ENCODE results near the gene ZP2.
"Not testable (repeated sequence)": the region's sequence is repeated elsewhere in the genome, so short reads cannot be mapped to it uniquely, and the experiment has no call there.

The ZP2 gene

GRCh38 chr16:21169249-21169981 is 42.0 kb downstream of the ZP2 start:
- DNase-seq: no peak

GRCh38 chr16:21167929-21168602 is 43.3 kb downstream of the ZP2 start:
- DNase-seq: no peak

GRCh38 chr16:21167360-21167759 is 44.0 kb downstream of the ZP2 start:
- no peak for DNase-seq

- DNase-seq: no peak
Observed at GRCh38 chr16:21166561-21166961, 44.8 kb downstream of the ZP2 start.

GRCh38 chr16:21164521-21165168 is 46.7 kb downstream of the ZP2 start:
- DNase-seq: no peak

GRCh38 chr16:21163576-21163975 is 47.8 kb downstream of the ZP2 start:
- DNase-seq: no peak

GRCh38 chr16:21162661-21163151 is 48.7 kb downstream of the ZP2 start:
- DNase-seq: no peak

GRCh38 chr16:21161211-21161610 is 50.2 kb downstream of the ZP2 start:
- no peak for DNase-seq

- DNase-seq: no peak
Observed at GRCh38 chr16:21160276-21160675, 51.1 kb downstream of the ZP2 start.

- no peak for DNase-seq
Observed at GRCh38 chr16:21159281-21159951, 52.0 kb downstream of the ZP2 start.

GRCh38 chr16:21158208-21159110 is 52.9 kb downstream of the ZP2 start, which contains the start of gene LDAF1:
TSS of gene LDAF1 (plus strand) at chr16:21158674. CDS start at chr16:21161183, 2,509 bp downstream.
- DNase-seq: peak; percentile 73

- no peak for DNase-seq
Observed at GRCh38 chr16:21157632-21158031, 53.7 kb downstream of the ZP2 start.

GRCh38 chr16:21156767-21157467 is 54.5 kb downstream of the ZP2 start:
- DNase-seq: peak; percentile 76

- DNase-seq: not testable (repeated sequence)
Observed at GRCh38 chr16:21156011-21156410, 55.4 kb downstream of the ZP2 start.

- not testable (repeated sequence) for DNase-seq
Observed at GRCh38 chr16:21153124-21153729, 58.1 kb downstream of the ZP2 start.

- DNase-seq: not testable (repeated sequence)
Observed at GRCh38 chr16:21152160-21153030, 59.0 kb downstream of the ZP2 start.

GRCh38 chr16:21150375-21151001 is 60.9 kb downstream of the ZP2 start, which contains the start of gene DNAH3:
TSS of gene DNAH3 (minus strand) at chr16:21150846. CDS start at chr16:21150319, 527 bp downstream.
- DNase-seq: no peak

All from amniotic stem cell (primary cell).